ENCODE data around the gene CACNA2D3.

GRCh38 chr3:54863366-54863765 lies 741.0 kb downstream of the CACNA2D3 start:
- TF ChIP-seq FOXA1 (IDR thresholded peaks at IDR 0.05) = no peak
- TF ChIP-seq SUZ12 (IDR thresholded peaks at IDR 0.05) = no peak
- no peak for TF ChIP-seq ARNT (IDR thresholded peaks at IDR 0.05)
- TF ChIP-seq HDGF (IDR thresholded peaks at IDR 0.05; ENCODE audit: borderline replicate concordance) = no peak
- no peak for TF ChIP-seq ELF4 (IDR thresholded peaks at IDR 0.05)
- TF ChIP-seq NFRKB (IDR thresholded peaks at IDR 0.05) = no peak
- TF ChIP-seq L3MBTL2 (conservative IDR thresholded peaks at IDR 0.05) = no peak
- TF ChIP-seq FOXK2 (IDR thresholded peaks at IDR 0.05) = no peak
- no peak for TF ChIP-seq SP1 (IDR thresholded peaks at IDR 0.05)
- no peak for TF ChIP-seq TARDBP (IDR thresholded peaks at IDR 0.05)
- TF ChIP-seq FOXM1 (IDR thresholded peaks at IDR 0.05; ENCODE audit: borderline replicate concordance) = no peak
- TF ChIP-seq BHLHE40 (IDR thresholded peaks at IDR 0.05; ENCODE audit: borderline replicate concordance) = no peak

Data from HEK293T (cell line).